ENCODE measurements around the gene C1orf198.

Gene C1orf198

DNA sequence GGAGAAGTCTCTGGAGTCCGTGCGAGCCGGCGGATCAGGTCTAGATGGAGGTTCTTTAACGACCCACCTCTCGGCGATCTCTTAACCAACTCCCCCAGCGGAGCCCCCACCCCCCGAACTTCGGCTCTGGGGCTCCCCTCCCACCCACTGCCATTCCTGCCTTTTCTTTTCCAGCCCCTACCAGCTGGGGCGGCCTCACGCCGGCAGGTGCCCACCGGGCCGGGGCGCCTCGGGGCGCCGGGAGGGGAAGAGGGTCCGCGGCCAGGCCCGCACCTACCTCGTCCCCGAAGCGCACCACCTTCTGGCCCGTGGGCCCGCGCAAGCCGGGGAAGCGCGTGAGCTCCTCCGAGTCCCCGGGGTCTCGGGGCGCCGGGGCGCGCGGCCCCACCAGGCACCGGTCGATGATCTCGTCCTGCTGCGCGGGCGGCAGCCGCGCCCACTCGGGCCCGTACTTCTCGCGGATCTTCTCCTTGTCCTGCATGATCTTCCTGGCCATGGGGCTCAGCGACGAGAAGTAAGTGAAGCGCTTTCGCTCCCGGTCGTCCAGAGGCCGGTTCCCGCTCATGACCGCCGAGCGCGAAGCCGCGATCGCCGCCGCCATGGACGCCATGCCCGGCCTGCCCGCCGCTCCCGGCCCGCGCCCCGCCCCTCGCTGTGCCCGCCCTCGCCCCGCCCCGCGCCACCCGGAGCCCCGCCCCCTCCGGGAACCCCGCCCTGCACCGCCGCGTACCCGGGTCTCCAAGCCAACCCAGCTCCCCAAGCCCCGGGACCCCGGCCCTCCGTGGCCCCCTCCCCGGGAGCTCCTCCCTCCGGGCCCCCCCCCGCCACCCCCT, at the start of gene C1orf198:
C1orf198 (minus strand) TSS at position 619 of the 833 bp plus-strand sequence; CDS start at position 610, 9 bp downstream.
- DNase-seq (ENCODE audit: low read depth): peak; percentile 57

- DNase-seq (ENCODE audit: low read depth): peak; percentile 44
Measured at GRCh38 chr1:230917284-230918135, 49.2 kb upstream of the C1orf198 start.

DNA sequence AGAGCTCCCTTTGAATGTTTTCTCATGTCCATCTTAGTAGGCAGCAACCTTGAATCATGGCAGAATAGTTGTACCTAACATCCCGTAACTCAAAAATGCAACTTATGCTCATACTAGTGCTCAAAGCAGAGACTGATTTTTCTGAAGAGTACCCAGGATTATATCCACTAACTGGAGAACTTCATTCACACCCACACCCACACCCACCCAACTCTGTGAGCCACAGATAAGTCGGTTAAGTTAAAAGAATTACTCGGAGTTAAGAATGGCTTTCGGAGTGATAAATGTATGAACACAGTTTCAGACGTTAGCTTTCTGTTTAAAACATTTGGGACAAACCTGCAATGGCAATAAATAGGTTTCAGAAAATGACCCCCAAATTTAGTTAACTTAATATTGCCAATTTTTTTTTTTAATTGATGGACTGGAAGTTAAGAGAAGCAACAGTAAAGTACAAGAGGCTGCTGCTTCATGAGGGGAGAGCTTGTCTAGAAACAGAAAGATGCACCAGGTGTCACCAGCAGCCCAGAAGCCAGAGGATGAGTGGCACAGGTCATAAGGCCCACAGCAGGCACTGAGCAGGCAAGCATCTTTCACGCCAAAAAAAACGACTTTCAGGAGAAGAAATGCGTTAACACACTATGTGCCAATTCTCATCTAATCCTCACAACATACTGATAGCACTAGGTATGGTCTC, 48.4 kb upstream of the C1orf198 start:
- no peak for DNase-seq (ENCODE audit: low read depth)

- no peak for DNase-seq (ENCODE audit: low read depth)
Measured at GRCh38 chr1:230915078-230915477, 46.8 kb upstream of the C1orf198 start.

- DNase-seq (ENCODE audit: low read depth): no peak
Measured at GRCh38 chr1:230913496-230913895, 45.2 kb upstream of the C1orf198 start.

GRCh38 chr1:230910755-230911117, 42.4 kb upstream of the C1orf198 start:
- no peak for DNase-seq (ENCODE audit: low read depth)

DNA sequence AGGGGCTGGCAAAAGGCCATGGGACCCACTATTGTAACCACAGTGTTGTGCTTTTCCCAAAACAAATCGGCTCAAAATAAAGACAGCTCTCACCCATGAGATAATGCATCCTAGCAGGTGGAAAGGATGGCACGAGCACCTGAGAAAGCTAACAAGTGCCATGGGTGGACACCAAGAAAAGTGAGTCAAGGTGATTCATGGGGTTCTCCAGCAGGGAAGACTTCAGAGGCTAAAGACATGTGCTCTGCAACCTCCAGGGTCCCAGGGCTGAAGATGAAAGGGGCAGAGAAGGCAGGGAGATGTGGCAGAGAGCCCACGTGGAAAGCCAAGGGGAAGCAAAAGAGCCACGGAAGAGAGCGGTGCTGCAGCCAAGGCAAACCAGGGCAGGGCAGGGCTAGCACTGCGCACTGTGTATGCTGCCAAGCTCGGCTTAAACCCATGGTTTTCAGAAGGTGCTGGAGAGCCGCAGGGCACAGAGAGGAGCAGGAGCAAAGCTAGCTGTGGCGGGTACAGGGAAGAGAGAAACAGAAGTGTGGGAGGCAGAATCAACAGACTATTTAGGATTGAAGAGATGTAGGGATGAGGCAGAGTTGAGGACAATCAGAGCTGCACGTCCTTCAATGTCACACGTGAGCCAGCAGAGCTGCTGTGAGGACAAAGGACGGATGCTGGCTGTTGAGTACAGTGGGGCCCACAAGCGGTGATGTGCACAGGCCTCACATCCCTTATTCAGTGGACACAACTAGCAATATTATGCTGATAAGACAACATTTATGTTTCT, 41.8 kb upstream of the C1orf198 start:
- DNase-seq (ENCODE audit: low read depth): no peak

DNA sequence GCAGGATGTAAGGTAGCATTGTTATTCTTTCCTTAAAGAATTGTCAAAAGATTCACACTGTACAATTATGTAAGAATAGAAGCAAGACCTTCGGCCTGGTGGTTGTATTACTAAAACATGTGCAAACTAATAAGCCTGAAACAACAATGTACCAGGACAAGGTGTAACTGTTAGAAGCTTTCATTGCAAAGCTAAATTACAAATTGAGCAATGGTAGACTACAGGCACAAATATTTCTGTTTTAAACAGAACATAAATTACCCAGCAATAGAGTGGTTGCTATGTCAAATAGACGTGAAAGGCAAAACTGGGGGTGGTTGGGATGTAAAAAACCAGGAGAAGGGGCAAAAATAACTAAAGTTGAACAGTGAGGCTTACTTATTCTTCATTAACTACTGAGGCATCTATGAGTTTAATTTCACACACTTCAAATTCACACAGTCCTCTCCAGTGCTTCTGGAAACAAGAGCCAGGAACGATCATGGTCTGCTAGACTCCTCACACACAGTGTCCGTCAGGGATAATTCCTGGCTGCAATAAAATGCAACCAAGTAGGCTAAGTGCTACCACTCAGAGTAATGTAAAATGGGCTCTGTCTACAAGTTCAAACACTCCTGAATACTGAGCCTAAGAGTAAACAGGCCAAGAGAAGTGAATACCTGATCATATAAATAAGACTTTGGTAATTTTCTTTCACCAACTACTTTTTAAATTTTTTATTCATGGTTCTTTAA, 39.3 kb upstream of the C1orf198 start:
- no peak for DNase-seq (ENCODE audit: low read depth)

DNA sequence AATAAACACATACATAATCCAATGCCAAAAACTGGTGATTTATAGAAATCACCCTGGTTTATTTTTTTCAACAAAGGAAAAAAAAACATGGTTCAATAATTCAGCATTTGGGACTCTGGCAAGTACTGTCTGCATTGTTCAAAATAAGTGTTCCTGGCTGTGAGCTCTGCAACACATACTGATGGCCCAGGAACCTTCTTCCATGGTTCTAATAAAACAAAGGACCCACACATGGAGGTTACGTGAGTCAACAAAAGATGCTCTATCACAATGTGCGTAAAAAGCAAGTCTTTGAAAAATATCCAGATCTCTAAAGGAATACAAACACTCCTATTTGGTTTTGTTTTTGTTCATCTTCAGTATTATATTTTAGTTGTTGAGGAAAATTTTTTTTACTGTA, 37.9 kb upstream of the C1orf198 start:
- DNase-seq (ENCODE audit: low read depth): no peak

DNA sequence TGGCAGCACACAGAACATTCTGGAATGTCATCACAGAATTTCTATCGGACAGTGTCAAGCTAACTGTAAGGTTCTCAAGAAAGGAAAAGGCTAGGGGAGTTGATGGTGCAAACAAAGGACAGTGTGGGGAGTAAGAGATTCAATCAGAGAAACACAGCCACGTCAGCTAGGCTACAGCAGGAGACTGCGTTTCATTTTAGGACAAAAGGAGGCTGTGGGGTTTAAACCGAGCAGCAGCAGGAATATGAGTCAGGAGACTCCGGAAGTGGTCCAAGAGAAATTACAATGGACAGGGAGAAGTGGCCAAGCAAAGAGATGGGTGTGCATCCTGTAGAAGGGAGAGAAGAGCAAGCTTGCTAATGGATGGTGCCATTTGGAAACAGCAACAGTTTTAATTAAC, 37.4 kb upstream of the C1orf198 start:
- no peak for DNase-seq (ENCODE audit: low read depth)

GRCh38 chr1:230902349-230902923, 34.1 kb upstream of the C1orf198 start:
- DNase-seq (ENCODE audit: low read depth): no peak

GRCh38 chr1:230901671-230902070, 33.4 kb upstream of the C1orf198 start:
- no peak for DNase-seq (ENCODE audit: low read depth)

DNA sequence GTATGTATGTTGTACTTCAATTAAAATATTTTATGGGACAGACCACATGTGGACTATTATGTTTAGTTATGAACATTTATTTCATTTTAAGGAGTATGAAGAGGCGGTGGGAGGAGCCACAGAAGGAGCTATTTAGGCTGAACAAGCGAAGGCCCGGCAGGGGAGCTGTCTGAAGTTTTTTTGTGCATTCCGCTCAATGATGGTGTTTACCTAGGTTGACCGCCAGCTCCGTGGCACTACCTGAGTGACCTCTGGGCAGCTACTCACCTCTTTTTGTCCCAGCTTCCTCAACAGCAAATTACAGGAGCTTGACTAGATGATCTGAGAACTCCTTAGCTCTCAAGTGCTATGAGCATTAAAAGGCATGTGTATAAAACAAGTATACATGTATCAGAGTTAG, 32.7 kb upstream of the C1orf198 start:
- no peak for DNase-seq (ENCODE audit: low read depth)

GRCh38 chr1:230899841-230900251, 31.5 kb upstream of the C1orf198 start:
- no peak for DNase-seq (ENCODE audit: low read depth)

GRCh38 chr1:230898748-230899147, 30.4 kb upstream of the C1orf198 start:
- DNase-seq (ENCODE audit: low read depth): no peak

GRCh38 chr1:230898144-230898543, 29.8 kb upstream of the C1orf198 start:
- no peak for DNase-seq (ENCODE audit: low read depth)

- no peak for DNase-seq (ENCODE audit: low read depth)
Measured at GRCh38 chr1:230896779-230897178, 28.5 kb upstream of the C1orf198 start.

GRCh38 chr1:230895452-230895851, 27.1 kb upstream of the C1orf198 start:
- no peak for DNase-seq (ENCODE audit: low read depth)

GRCh38 chr1:230894664-230895063, 26.3 kb upstream of the C1orf198 start:
- DNase-seq (ENCODE audit: low read depth): no peak

DNA sequence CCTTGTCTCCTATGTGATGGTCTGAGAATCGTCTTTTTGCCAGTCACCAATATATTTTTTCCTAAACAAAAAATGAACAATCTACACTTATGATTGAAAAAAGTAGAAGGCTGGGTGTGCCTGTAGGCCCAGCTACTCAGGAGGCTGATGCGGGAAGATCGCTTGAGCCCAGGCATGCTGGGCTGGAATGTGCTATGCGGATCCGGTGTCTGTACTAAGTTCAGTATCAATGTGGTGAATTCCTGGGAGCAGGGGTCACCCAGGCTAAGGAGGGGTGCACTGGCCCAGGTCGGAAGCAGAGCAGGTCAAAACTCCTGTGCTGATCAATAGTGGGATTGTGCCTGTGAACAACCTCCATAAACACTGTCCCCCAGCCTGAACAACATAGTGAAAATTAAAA, 25.7 kb upstream of the C1orf198 start:
- no peak for DNase-seq (ENCODE audit: low read depth)

DNA sequence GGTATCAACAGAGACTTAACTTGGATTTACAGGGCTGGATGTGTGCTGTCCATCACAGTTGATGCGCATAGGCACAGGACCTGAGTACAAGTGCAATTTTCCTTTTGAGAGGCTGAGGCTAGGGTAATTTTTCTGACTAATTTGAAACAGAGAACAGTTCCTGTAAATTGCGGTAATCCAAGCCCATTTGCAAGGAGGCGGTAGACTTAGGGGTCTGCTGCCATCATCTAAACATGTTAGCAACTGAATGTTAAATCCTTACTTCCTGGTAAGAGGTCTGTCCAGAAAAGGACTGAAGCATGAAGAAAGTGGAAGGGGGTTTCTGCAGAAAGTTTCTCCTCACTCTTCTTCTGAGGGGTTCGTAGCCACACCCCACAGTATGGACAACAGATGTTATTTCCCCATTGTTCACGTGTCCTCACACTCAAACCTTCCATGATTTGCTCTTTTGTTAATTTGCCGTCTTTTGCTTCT, 23.7 kb upstream of the C1orf198 start:
- DNase-seq (ENCODE audit: low read depth): no peak

Data from T-helper 22 cell (primary cell).